ENCODE data around the gene MRPS27.

GRCh38 chr5:72300590-72301339 lies 19.3 kb downstream of the MRPS27 start:
- no peak for TF ChIP-seq EZH2 (IDR thresholded peaks at IDR 0.05; ENCODE audit: insufficient read depth, poor library complexity, severe bottlenecking)
- TF ChIP-seq EZH2phosphoT487 (IDR thresholded peaks at IDR 0.05; ENCODE audit: insufficient read depth, low read depth): no peak

All from GM23248 (cell line).